ENCODE data around the gene GPC5. TPM values are rescaled to one million over a fixed set of nuclear protein-coding genes. Genes with fewer than 3 reads are reported as not detected.

GPC5 gene
- total RNA-seq, 1 experiment from 2014 or later = 0.15 TPM

DNA sequence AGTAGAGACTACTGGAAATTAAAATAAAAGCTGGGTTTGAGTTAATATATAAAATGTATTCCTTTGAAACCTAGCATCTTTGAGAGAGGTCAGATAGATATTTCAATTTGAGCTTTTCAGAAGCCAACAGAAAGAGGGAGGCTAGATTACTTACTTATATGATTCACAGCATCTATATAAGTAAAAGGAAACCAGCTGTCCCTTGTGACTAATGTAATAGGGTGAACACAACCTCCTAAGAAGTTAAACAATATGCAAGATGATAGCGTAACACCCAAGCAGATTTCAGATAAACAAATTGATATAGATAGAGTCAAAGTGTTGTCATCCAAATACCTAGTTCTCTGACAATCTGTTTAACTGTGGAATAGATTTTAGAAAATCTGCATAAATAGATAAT lies 1434.7 kb downstream of the GPC5 start:
- no peak for DNase-seq
- Histone ChIP-seq H3K23me2 (ENCODE audit: insufficient read length, low read depth, low read length, poor library complexity, severe bottlenecking) (no peaks in the 10 kb centered on the region), H3K79me2 (ENCODE audit: insufficient read depth, low read length) (no peaks in the 10 kb centered on the region), H3K9ac (ENCODE audit: extremely low read depth, insufficient read length, low read length) (no peak overlapping the region), H3T11ph (ENCODE audit: low read length) (no peak overlapping the region), H4K91ac (ENCODE audit: insufficient read length, low read depth, low read length) (no peak overlapping the region), H4K20me1 (ENCODE audit: control insufficient read depth, insufficient read depth, insufficient read length) (no peaks in the 10 kb centered on the region), H3K18ac (ENCODE audit: insufficient read length, low read depth, low read length) (no peak overlapping the region), H3K4me1 (ENCODE audit: insufficient read depth, low read length) (no peaks in the 10 kb centered on the region), H2AK5ac (ENCODE audit: insufficient read length, low read length) (no peak overlapping the region), H3K14ac (ENCODE audit: insufficient read depth, low read length) (no peak overlapping the region), H3K27ac (ENCODE audit: insufficient read length, low read depth, low read length) (no peak overlapping the region), H2AFZ (ENCODE audit: low read length) (no peak overlapping the region), H3K27me3 (ENCODE audit: insufficient read depth, low read length) (no peaks in the 10 kb centered on the region), H3K23ac (ENCODE audit: insufficient read length, low read depth, low read length) (no peak overlapping the region), H3K4ac (ENCODE audit: low read depth, low read length) (no peak overlapping the region), H4K8ac (replicated peaks; ENCODE audit: insufficient read length, low read depth, low read length) (no peak overlapping the region), H3K79me1 (ENCODE audit: insufficient read depth, low read depth, low read length, poor library complexity, severe bottlenecking) (no peaks in the 10 kb centered on the region), H3K4me2 (ENCODE audit: insufficient read depth, insufficient read length, low read length) (no peak overlapping the region), H3K56ac (ENCODE audit: insufficient read length, low read depth, low read length) (no peak overlapping the region), H2BK20ac (ENCODE audit: low read depth, low read length, poor library complexity, severe bottlenecking) (no peak overlapping the region), H3K9me3 (ENCODE audit: control insufficient read depth, low read depth, low read length) (no peaks in the 10 kb centered on the region), H4K5ac (ENCODE audit: insufficient read length, low read depth, low read length) (no peak overlapping the region), H2BK15ac (ENCODE audit: low read depth, low read length) (no peak overlapping the region), H2BK12ac (ENCODE audit: insufficient read length, low read depth, low read length) (no peak overlapping the region), H2BK120ac (ENCODE audit: low read depth, low read length, poor library complexity, severe bottlenecking) (no peak overlapping the region), H2BK5ac (ENCODE audit: insufficient read length, low read length) (no peak overlapping the region)
- Mint-ChIP-seq H3K9me3 (no peaks in the 10 kb centered on the region), H3K4me3 (no peak overlapping the region), H3K27ac (no peak overlapping the region), H3K27me3 (ENCODE audit: low read depth) (no peaks in the 10 kb centered on the region), H3K36me3 (ENCODE audit: insufficient read depth in 1 of 3, low read depth in 3 of 3) (no peaks in the 10 kb centered on the region), H3K4me1 (0 out of 4 replicates have a peak, but pooled peaks cover 0 to 1% of the 10 kb centered on the region in 2 experiments)
- WGBS (ENCODE audit: extremely low coverage, insufficient read length, low lambda C conversion rate) = no CpG with 5 or more reads among the region's 1 CpG
- TF ChIP-seq, protein P1, sequence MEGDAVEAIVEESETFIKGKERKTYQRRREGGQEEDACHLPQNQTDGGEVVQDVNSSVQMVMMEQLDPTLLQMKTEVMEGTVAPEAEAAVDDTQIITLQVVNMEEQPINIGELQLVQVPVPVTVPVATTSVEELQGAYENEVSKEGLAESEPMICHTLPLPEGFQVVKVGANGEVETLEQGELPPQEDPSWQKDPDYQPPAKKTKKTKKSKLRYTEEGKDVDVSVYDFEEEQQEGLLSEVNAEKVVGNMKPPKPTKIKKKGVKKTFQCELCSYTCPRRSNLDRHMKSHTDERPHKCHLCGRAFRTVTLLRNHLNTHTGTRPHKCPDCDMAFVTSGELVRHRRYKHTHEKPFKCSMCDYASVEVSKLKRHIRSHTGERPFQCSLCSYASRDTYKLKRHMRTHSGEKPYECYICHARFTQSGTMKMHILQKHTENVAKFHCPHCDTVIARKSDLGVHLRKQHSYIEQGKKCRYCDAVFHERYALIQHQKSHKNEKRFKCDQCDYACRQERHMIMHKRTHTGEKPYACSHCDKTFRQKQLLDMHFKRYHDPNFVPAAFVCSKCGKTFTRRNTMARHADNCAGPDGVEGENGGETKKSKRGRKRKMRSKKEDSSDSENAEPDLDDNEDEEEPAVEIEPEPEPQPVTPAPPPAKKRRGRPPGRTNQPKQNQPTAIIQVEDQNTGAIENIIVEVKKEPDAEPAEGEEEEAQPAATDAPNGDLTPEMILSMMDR (conservative IDR thresholded peaks at IDR 0.05) = no peak

Measured in H9 (cell line).